NT2/D1 (cell line): ENCODE data around the gene PTK6.

ENCODE experiments used
- SUZ12 ChIP-seq: IDR thresholded peaks from 2 replicates; pipeline ENCODE4 v1.6.1; 2011; ENCODE audit not compliant: insufficient read length, insufficient read depth; ENCODE audit errors: extremely low read depth
- YY1 ChIP-seq: IDR thresholded peaks from 2 replicates; pipeline ENCODE4 v1.6.1; 2011; ENCODE audit not compliant: insufficient read length, insufficient read depth

DNA sequence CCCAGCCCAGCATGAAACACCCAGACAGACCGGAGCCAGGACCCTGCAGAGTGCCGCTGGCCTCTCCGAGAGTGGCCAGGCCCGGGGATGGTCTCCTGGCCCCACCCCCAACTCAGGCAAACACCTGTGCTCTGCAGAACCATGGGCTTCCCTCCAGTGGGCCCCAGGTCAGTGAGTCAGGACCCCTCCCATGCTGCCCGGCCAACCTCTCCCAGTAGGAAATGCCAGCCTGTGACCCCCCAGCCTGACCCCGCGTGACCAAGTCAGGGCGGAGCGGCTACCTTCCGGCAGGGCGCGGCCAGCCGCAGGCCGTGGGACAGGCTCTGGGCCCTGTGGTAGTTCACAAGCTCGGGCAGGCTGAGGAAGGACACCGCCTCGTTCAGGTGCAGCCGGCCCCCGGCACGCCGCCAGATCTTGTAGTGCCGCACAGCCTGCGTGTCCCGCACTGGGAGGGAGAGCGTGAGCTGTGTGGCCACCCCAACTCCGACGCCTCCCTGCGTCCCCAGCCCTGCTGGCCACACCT lies 3.2 kb downstream of the PTK6 start:
- TF ChIP-seq SUZ12 (no peak), YY1 (no peak)
